GM23248 (cell line): ENCODE results near the gene TMEM219.

Experiments
- EZH2 ChIP-seq: fragments of 200-600 bp; sonication (generic); IDR thresholded peaks from 2 replicates; pipeline ENCODE4 v1.6.1; 2018; ENCODE audit warnings: antibody characterized with exemption, mild to moderate bottlenecking; ENCODE audit not compliant: insufficient read depth, poor library complexity, severe bottlenecking
- EZH2phosphoT487 ChIP-seq: fragments of 200-600 bp; sonication (generic); IDR thresholded peaks from 2 replicates; pipeline ENCODE4 v1.6.1; 2018; ENCODE audit warnings: antibody characterized with exemption, moderate library complexity, mild to moderate bottlenecking, low read depth; ENCODE audit not compliant: insufficient read depth

DNA sequence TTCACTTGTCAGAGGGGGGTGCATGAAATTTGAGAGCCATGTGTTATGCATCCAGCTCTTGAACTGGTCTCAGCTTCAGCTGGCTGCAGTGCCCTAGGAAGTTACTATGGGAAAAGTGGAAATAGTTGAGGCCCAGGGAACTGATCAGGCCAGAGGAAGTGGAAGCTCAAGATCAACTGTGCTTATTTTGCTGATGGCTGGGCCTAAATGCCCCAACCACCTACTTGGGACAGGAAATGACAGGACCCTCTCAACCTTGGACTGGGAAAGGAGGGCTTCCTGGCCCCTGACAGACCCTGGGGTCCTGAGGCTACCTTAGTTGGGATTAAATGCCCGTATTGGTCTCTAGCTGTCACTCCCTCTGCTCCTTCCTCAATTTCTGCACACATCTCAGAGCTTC lies 10.6 kb downstream of the TMEM219 start:
- TF ChIP-seq EZH2 (no peak), EZH2phosphoT487 (no peak)
